Activated naive CD4-positive, alpha-beta T cell treated with anti-CD3 and anti-CD28 coated beads, Interleukin-2, amount 50 U/mL, for 72 hours (primary cell): Measurements from ENCODE around the gene ZNF652. TPM values are rescaled to one million over a fixed set of nuclear protein-coding genes. Genes with fewer than 3 reads are reported as not detected.
A peak's percentile ranks its signal among the peaks of the same experiment; 100 is the strongest.

Experiments used
- ATAC-seq, 2 donors: fragments of 150-1000 bp; cut with Tn5 transposase; 2 replicates each; pipeline ENCODE4 v1.10.0; 2021; ENCODE audit warnings: mild to moderate bottlenecking in 2 of 2, moderate library complexity in 2 of 2
- DNase-seq, 2 donors: peaks; one replicate each; pipeline ENCODE4 v3.0.0; 2021 to 2022; ENCODE audit warnings: low spot score in 2 of 2
- H3K27ac Mint-ChIP-seq, 2 donors: one replicate each; pipeline ENCODE4 v1.8.0; 2022; ENCODE audit warnings: mild to moderate bottlenecking in 2 of 2, mixed read lengths in 2 of 2
- H3K36me3 Mint-ChIP-seq, 2 donors: one replicate each; pipeline ENCODE4 v1.8.0; 2022; ENCODE audit warnings: mixed read lengths in 2 of 2
- H3K9me3 Mint-ChIP-seq, 2 donors: one replicate each; pipeline ENCODE4 v1.8.0; 2022; ENCODE audit warnings: mixed read lengths in 2 of 2
- total RNA-seq, 2 donors: library from RNA; stranded (reverse); gene quantifications; one replicate each; pipeline ENCODE4 v1.2.3, GENCODE V29; 2022

Gene ZNF652
- 1 to 10 TPM; 5.8 to 6.3 TPM for total RNA-seq

- peak; percentile 62 to 68 for ATAC-seq
- DNase-seq: peak; percentile 87 to 93
- H3K9me3 Mint-ChIP-seq: no peaks in the 10 kb centered on the region
- H3K36me3 Mint-ChIP-seq: peaks cover 0 to 10% of the 10 kb centered on the region in 2 donors
- peak within 1 kb of the TSS; percentile 86 to 97 for H3K27ac Mint-ChIP-seq
Observed at GRCh38 chr17:49361902-49362722, at the start of gene ZNF652. Gene ZNF652 (minus strand): TSS chr17:49362250. CDS start chr17:49317725, 44,525 bp downstream.

GRCh38 chr17:49409066-49409465 lies 47.0 kb upstream of the ZNF652 start:
- Mint-ChIP-seq H3K27ac (no peak overlapping the region), H3K9me3 (no peaks in the 10 kb centered on the region), H3K36me3 (peaks cover 32% of the 10 kb centered on the region in 2 donors)
- ATAC-seq (no peak), DNase-seq (no peak)

DNA sequence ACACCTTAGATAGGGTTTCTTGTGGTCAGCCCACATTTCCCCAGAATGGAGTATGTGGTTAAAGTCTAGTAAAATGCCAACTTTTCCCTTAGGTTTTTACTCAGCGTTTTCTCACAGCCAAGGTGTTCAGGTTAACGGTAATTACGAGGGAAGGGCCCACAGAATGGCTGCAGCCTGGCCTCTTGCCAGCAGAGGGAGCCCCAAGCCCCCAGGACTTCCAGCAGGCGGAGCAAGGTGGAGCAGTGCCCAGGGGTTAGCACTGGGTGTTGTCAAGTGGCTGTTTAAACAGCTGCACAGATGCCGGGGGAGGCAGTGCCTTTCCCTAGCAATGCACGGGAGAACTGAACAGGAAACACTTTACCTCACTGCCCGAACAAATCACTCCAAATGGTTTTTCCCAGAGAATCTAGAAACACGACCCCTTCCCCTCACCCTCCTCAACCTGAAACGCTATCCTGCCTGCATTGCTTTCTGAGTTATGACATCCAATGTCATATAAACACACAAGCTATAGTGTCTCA lies 46.0 kb upstream of the ZNF652 start:
- DNase-seq (peak; percentile 86 to 89), ATAC-seq (peak; percentile 98 to 99)
- H3K9me3 Mint-ChIP-seq: no peaks in the 10 kb centered on the region
- H3K27ac Mint-ChIP-seq: no peak overlapping the region
- H3K36me3 Mint-ChIP-seq: peaks cover 32 to 34% of the 10 kb centered on the region in 2 donors

DNA sequence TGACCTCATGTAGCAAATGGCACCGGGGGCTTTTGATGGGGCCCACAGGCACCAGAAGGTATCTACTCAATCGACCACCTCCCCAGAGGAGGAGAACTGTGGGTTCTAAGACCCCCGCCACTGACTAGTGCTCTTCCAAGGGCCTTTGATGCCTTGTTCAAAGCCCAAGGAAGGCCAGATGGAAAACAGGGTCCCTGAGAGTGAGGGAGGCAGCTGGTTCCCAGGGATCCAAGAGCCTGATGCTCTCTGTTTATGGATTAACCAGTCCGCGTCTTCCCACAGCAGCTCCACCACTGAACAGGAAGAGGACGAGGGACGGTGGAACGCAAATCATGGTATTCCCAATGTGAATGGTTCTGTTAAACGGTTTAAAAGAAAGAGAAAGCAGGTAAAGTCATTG lies 45.0 kb upstream of the ZNF652 start:
- Mint-ChIP-seq H3K36me3 (peaks cover 31 to 43% of the 10 kb centered on the region in 2 donors), H3K27ac (no peak overlapping the region)
- no peak for DNase-seq

DNA sequence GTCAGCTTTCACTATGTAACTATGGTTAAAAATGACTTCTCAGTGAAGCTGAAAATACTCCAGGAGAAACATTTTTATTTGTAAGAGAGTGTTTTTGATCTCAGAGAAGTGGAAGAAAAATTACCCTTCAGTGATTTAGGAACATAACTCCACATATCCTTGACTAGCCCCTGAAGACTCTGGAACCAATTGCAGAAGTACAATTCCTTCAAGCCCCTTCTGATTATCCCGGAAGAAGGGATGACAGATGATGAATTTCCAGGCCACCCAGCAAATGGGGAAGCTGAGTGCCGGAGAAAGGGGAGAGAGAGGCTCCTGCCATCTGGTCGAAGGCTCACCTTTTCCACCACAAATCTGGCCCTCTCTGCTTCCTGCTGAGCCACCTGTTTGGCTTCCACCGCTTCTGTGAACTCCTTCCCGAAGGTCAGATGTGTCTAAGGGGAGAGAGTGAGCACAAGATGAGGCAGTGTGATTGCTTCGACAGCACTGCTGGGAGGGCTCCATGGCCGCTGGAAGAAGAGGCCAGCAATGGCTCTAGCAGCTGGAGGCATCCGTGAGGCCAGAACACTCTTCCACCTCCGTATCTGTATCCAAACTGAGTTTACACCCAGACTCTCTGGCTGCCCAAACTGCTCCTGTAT lies 44.5 kb upstream of the ZNF652 start:
- no peak overlapping the region for H3K27ac Mint-ChIP-seq
- DNase-seq (no peak), ATAC-seq (no peak)
- no peaks in the 10 kb centered on the region for H3K9me3 Mint-ChIP-seq
- H3K36me3 Mint-ChIP-seq: peaks cover 25 to 43% of the 10 kb centered on the region in 2 donors

More for the DNA sequence above, 45.0 kb upstream of the ZNF652 start:
- H3K9me3 Mint-ChIP-seq: no peaks in the 10 kb centered on the region
- ATAC-seq: no peak

DNA sequence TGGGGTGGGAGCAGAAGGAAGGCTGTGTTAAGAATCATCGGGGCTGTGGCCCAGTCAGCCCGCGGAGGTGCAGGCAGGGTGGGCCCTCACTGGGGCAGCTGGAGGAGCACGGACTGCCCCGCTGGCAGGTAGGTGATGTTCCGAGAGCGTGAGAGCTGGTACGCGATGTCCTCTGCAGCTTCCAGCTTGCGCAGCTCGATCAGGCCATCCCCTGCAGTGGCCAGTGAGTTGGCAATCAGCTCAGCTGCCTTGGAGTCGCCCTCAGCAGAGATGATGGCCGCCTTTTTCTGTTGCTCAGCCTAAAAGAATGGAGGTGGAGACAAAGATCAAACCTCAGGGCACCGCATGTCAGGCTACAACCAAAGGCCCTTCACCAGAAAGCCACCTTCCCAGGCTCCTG lies 42.9 kb upstream of the ZNF652 start:
- ATAC-seq (no peak), DNase-seq (no peak)
- H3K9me3 Mint-ChIP-seq: no peaks in the 10 kb centered on the region
- H3K27ac Mint-ChIP-seq: no peak overlapping the region
- peaks cover 24 to 38% of the 10 kb centered on the region in 2 donors for H3K36me3 Mint-ChIP-seq

DNA sequence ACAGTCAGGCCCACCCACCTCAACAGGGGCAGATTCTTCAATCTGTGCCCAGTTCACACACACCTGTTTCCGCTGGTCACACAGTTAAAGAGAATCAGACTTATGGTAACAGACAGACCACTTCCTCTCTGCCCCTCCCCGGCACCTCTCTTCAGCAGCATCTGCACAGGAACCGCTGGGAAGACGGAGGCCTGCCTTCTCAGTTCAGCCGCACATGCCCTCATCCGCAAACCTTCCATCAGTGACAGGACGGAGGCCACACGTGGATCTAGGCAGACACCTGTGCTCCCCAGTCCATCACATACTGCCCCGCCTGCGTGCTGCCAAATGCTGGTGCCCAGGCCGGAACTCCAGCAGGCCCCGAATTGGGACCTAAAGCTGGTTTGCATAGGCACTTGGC lies 42.3 kb upstream of the ZNF652 start:
- Mint-ChIP-seq H3K27ac (no peak overlapping the region), H3K36me3 (peaks cover 24 to 37% of the 10 kb centered on the region in 2 donors), H3K9me3 (no peaks in the 10 kb centered on the region)
- DNase-seq (no peak), ATAC-seq (no peak)

- DNase-seq (no peak), ATAC-seq (no peak)
- H3K36me3 Mint-ChIP-seq: peaks cover 24 to 30% of the 10 kb centered on the region in 2 donors
- no peaks in the 10 kb centered on the region for H3K9me3 Mint-ChIP-seq
- H3K27ac Mint-ChIP-seq: no peak overlapping the region
Observed at GRCh38 chr17:49403514-49404289, 41.7 kb upstream of the ZNF652 start.

- ATAC-seq: no peak
- Mint-ChIP-seq H3K36me3 (peaks cover 23 to 24% of the 10 kb centered on the region in 2 donors), H3K27ac (peak overlapping the region in 1 of 2 donors; percentile 14), H3K9me3 (no peaks in the 10 kb centered on the region)
- no peak for DNase-seq
Observed at GRCh38 chr17:49402706-49403105, 40.7 kb upstream of the ZNF652 start.

GRCh38 chr17:49401971-49402611 lies 40.0 kb upstream of the ZNF652 start:
- Mint-ChIP-seq H3K9me3 (no peaks in the 10 kb centered on the region), H3K36me3 (peaks cover 22 to 23% of the 10 kb centered on the region in 2 donors), H3K27ac (peak overlapping the region in 1 of 2 donors; percentile 14)
- ATAC-seq (no peak), DNase-seq (no peak)

GRCh38 chr17:49399995-49400394 lies 37.9 kb upstream of the ZNF652 start:
- DNase-seq (no peak), ATAC-seq (no peak)
- Mint-ChIP-seq H3K27ac (peak overlapping the region in 1 of 2 donors; percentile 1), H3K9me3 (no peaks in the 10 kb centered on the region), H3K36me3 (peaks cover 4 to 10% of the 10 kb centered on the region in 2 donors)

DNA sequence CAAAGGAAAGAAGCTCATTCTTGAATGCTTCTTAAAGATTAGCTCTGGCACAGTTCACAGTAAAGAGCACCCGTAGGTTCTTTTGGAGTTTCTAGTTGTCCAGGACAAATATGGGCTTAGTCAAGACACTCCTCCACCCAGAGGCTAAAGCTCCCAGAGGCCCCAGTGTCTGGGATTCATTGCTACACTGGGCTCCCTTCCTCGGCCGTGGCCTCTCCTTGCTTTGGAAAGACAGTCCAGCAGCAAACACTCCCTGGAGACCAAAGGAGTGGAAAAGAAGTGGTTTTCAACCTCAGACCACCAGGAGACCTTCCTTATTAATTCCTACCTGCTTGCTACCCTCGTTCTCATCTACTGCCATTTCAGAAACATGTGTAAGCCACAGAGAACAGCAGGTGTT lies 35.5 kb upstream of the ZNF652 start:
- H3K9me3 Mint-ChIP-seq: no peaks in the 10 kb centered on the region
- ATAC-seq (no peak), DNase-seq (no peak)
- peaks cover 0 to 4% of the 10 kb centered on the region in 2 donors for H3K36me3 Mint-ChIP-seq
- no peak overlapping the region for H3K27ac Mint-ChIP-seq

- no peak for ATAC-seq
- Mint-ChIP-seq H3K9me3 (no peaks in the 10 kb centered on the region), H3K27ac (no peak overlapping the region), H3K36me3 (no peaks in the 10 kb centered on the region)
- DNase-seq: no peak
Observed at GRCh38 chr17:49393491-49394255, 31.6 kb upstream of the ZNF652 start.

DNA sequence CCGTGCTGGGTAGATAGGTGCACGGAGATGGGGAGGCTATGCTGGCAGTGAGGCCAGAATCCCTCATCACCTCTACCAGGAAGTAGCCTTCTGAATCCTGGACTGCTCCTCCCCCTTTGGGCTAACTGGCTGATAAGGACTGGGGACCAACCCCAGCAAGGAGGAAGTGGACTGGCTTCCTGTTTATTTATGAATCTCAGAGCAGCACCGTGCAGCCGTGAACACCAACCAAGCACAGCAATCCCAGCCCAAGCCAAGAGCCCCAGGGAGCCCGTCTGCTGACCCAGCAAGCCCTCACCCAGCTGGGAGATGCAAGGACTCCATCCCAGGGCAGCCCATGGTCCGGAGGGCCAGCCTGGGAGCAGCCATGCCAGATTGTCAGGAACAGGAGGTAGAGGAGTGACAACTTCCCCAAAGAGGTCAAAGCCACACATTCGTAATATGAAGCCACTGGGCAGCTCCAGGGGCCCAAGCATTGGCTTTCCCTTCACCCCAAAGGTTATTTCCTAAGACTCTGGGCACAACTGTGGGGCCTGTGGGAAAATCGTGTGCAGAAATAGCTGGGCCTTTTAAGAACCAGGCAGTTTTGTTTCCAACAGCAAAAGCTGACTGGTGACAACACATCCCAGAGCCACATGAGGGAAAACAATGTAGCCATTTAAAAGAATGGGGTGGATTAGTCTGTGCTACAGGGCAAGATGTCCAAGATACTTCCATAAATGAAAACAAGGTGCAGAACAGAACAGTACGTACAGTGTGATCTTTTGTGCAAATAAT lies 28.7 kb upstream of the ZNF652 start:
- Mint-ChIP-seq H3K9me3 (no peaks in the 10 kb centered on the region), H3K27ac (peak overlapping the region; percentile 49 to 92), H3K36me3 (no peaks in the 10 kb centered on the region)
- ATAC-seq (no peak), DNase-seq (no peak)
